Adrenal gland (tissue), 12 donors: ENCODE measurements around the gene TECPR1. TPM values are rescaled to one million over a fixed set of nuclear protein-coding genes. Genes with fewer than 3 reads are reported as not detected.

Experiments used
- DNase-seq, 7 donors: peaks; one replicate each; pipeline ENCODE4 v3.0.0-alpha.2; 2019 to 2020
- H3K27ac ChIP-seq, 5 donors: fragments of 200-600 bp; sonication (generic) in 4 of 5; 1 replicate in 3 of 5; 2 replicates in 2 of 5; pipeline versions ENCODE4 v1.5.1 to v1.8.0; 2016 to 2020; ENCODE audit warnings: mild to moderate bottlenecking in 1 of 5
- H3K27me3 ChIP-seq: fragments of 200-600 bp; 2 replicates; pipeline ENCODE4 v1.8.0; 2021
- H3K36me3 ChIP-seq, 2 donors: fragments of 200-600 bp; replicated peaks in 1 of 2; 1 replicate in 1 of 2; 2 replicates in 1 of 2; pipeline versions ENCODE4 v1.5.1 to v1.8.0; 2018 to 2022
- H3K4me1 ChIP-seq, 2 donors: fragments of 200-600 bp; replicated peaks in 1 of 2; 1 replicate in 1 of 2; 2 replicates in 1 of 2; pipeline versions ENCODE4 v1.5.1 to v1.8.0; 2018 to 2021
- H3K4me3 ChIP-seq, 4 donors: fragments of 200-600 bp; sonication (generic) in 3 of 4; one replicate each; pipeline ENCODE4 v1.5.1; 2016 to 2018
- H3K9me3 ChIP-seq, 3 donors: fragments of 200-600 bp; sonication (generic) in 1 of 3; replicated peaks in 1 of 3; 1 replicate in 2 of 3; 2 replicates in 1 of 3; pipeline versions ENCODE4 v1.5.1 to v1.8.0; 2016 to 2021
- POLR2A ChIP-seq, 2 donors: fragments of 450-650 bp; IDR thresholded peaks; one replicate each; pipeline ENCODE4 v1.6.1; 2017; ENCODE audit warnings: antibody characterized with exemption in 2 of 2, mild to moderate bottlenecking in 2 of 2, moderate library complexity in 1 of 2
- WGBS, 4 donors: extraction: QIAGEN DNeasy Blood & Tissue Kit in 2 of 4; methylation state at CpG; one replicate each; pipeline versions ENCODE4 v1.1.5 to v1.1.7; 2013 to 2017; 5-methylcytosine and 5-hydroxymethylcytosine counted together
- intact Hi-C, 2 donors: fragments of 100-400 bp; cut with DNase I; formaldehyde crosslinking; loops; one replicate each; pipeline versions ENCODE4 v1.14.1 to v1.15.0; 2022 to 2023
- polyA plus RNA-seq, 3 donors: library from polyadenylated mRNA; stranded (reverse); fragments of 200-250 nt in 2 of 3; fragments of 350-450 nt in 1 of 3; fragmentation: Illumina TruSeq in 1 of 3; extraction: RNeasy Lipid Tissue Mini Kit (QIAGEN cat#74804) in 1 of 3; gene quantifications; one replicate each; pipeline ENCODE4 v1.2.3, GENCODE V29; 2013 to 2014
- total RNA-seq, 9 donors: library from RNA; depleted of rRNA in 4 of 9; stranded (reverse); fragments of >200 nt in 4 of 9; fragments of 120-200 nt in 1 of 9; fragmentation: NEBNext Ultra II Directional in 1 of 9; extraction: Animal tissue kit (Norgen Biotek cat#: 25700) in 1 of 9; gene quantifications; one replicate each; pipeline versions ENCODE4 v1.1.0 to v1.2.4, GENCODE V29; 2013 to 2023
- TF ChIP-seq, protein P1 (sequence below), 6 experiments: fragments of 450-650 bp in 4 of 6; fragments of 200-600 bp in 2 of 6; sonication (generic) in 1 of 6; IDR thresholded peaks; 1 replicate in 5 of 6; 2 replicates in 1 of 6; pipeline versions ENCODE4 v1.5.1 to v1.8.0; 2016 to 2021; ENCODE audit warnings: antibody characterized with exemption in 6 of 6, mild to moderate bottlenecking in 2 of 6, moderate library complexity in 1 of 6
- donor health status: healthy with polysubstance abuse.
- donor health status: Bipolar disorder and iron deficiency.
- donor health status: DM: yes; HTN: yes; CAD: no.
- donor health status: DM: no; HTN: no; CAD: no.
- donor health status: DM: no; HTN: no; CAD: no.
- donor health status: DM: yes; HTN: yes; CAD: no.

The TECPR1 gene
- total and polyA plus RNA-seq, 12 donors, result 6.2 to 36.4 (median 16.9) TPM

GRCh38 chr7:98202367-98203195 is 49.5 kb downstream of the TECPR1 start:
- Histone ChIP-seq H3K36me3 (peaks cover 0 to 26% of the 10 kb centered on the region in 2 donors), H3K9me3 (no peaks in the 10 kb centered on the region), H3K4me3 (no peak overlapping the region), H3K27ac (no peak overlapping the region), H3K4me1 (peaks cover 0 to 6% of the 10 kb centered on the region in 2 donors), H3K27me3 (no peaks in the 10 kb centered on the region)
- TF ChIP-seq POLR2A (IDR thresholded peaks at IDR 0.05), result no peak
- TF ChIP-seq, protein P1, sequence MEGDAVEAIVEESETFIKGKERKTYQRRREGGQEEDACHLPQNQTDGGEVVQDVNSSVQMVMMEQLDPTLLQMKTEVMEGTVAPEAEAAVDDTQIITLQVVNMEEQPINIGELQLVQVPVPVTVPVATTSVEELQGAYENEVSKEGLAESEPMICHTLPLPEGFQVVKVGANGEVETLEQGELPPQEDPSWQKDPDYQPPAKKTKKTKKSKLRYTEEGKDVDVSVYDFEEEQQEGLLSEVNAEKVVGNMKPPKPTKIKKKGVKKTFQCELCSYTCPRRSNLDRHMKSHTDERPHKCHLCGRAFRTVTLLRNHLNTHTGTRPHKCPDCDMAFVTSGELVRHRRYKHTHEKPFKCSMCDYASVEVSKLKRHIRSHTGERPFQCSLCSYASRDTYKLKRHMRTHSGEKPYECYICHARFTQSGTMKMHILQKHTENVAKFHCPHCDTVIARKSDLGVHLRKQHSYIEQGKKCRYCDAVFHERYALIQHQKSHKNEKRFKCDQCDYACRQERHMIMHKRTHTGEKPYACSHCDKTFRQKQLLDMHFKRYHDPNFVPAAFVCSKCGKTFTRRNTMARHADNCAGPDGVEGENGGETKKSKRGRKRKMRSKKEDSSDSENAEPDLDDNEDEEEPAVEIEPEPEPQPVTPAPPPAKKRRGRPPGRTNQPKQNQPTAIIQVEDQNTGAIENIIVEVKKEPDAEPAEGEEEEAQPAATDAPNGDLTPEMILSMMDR (IDR thresholded peaks at IDR 0.05), result no peak
- DNase-seq, result peak in 1 of 7 donors; percentile 41
- 79 to 84% (median 81%) methylated on average over 14 to 15 of the region's 15 CpGs for WGBS, 4 donors
- intact Hi-C loops, result no loop called here

GRCh38 chr7:98200364-98200763 is 51.7 kb downstream of the TECPR1 start:
- H3K27me3 ChIP-seq, result no peaks in the 10 kb centered on the region
- WGBS, 4 donors, result 88 to 95% (median 92%) methylated on average over 6 of the region's 6 CpGs
- H3K4me1 ChIP-seq, result peaks cover 0 to 6% of the 10 kb centered on the region in 2 donors
- H3K36me3 ChIP-seq, result peaks cover 0 to 13% of the 10 kb centered on the region in 2 donors
- intact Hi-C loops, result no loop called here
- TF ChIP-seq, protein P1 (IDR thresholded peaks at IDR 0.05), result no peak
- no peak for TF ChIP-seq POLR2A (IDR thresholded peaks at IDR 0.05)
- no peak overlapping the region for H3K4me3 ChIP-seq
- H3K9me3 ChIP-seq, result no peaks in the 10 kb centered on the region
- DNase-seq, result no peak
- no peak overlapping the region for H3K27ac ChIP-seq

- 88 to 95% (median 92%) methylated on average over 5 of the region's 5 CpGs for WGBS, 4 donors
- no peaks in the 10 kb centered on the region for H3K27me3 ChIP-seq
- no peak for TF ChIP-seq POLR2A (IDR thresholded peaks at IDR 0.05)
- TF ChIP-seq, protein P1 (IDR thresholded peaks at IDR 0.05), result no peak
Observed at GRCh38 chr7:98199131-98199530, 52.9 kb downstream of the TECPR1 start.

GRCh38 chr7:98196706-98197605 is 55.1 kb downstream of the TECPR1 start:
- Histone ChIP-seq H3K27ac (no peak overlapping the region), H3K36me3 (peaks cover 0 to 34% of the 10 kb centered on the region in 2 donors), H3K4me1 (no peaks in the 10 kb centered on the region), H3K4me3 (no peak overlapping the region), H3K27me3 (no peaks in the 10 kb centered on the region), H3K9me3 (no peaks in the 10 kb centered on the region)
- intact Hi-C loops, result no loop called here
- 76 to 85% (median 81%) methylated on average over 13 to 16 of the region's 16 CpGs for WGBS, 4 donors
- DNase-seq, result no peak
- TF ChIP-seq, protein P1 (IDR thresholded peaks at IDR 0.05), result no peak
- TF ChIP-seq POLR2A (IDR thresholded peaks at IDR 0.05), result no peak

More at GRCh38 chr7:98199131-98199530, 52.9 kb downstream of the TECPR1 start:
- DNase-seq, result no peak
- H3K4me3 ChIP-seq, result no peak overlapping the region
- H3K36me3 ChIP-seq, result peaks cover 0 to 22% of the 10 kb centered on the region in 2 donors
- H3K4me1 ChIP-seq, result peaks cover 0 to 6% of the 10 kb centered on the region in 2 donors
- intact Hi-C loops, result no loop called here
- H3K27ac ChIP-seq, result no peak overlapping the region
- H3K9me3 ChIP-seq, result no peaks in the 10 kb centered on the region
